Stimulated activated naive CD8-positive, alpha-beta T cell treated with anti-CD3 and anti-CD28 coated beads, Interleukin-15, amount 100 ng/mL, for 72 hours (primary cell): ENCODE results near the gene CAP2.

Experiments used
- ATAC-seq: fragments of 150-1000 bp; cut with Tn5 transposase; 2 replicates; pipeline ENCODE4 v1.10.0; 2021; ENCODE audit warnings: mild to moderate bottlenecking, moderate library complexity
- DNase-seq, 2 donors: peaks; one replicate each; pipeline ENCODE4 v3.0.0; 2021 to 2022
- H3K27ac Mint-ChIP-seq, 2 donors: one replicate each; pipeline ENCODE4 v1.8.0; 2022; ENCODE audit warnings: mild to moderate bottlenecking in 2 of 2, mixed read lengths in 2 of 2, moderate library complexity in 2 of 2
- H3K27me3 Mint-ChIP-seq: one replicate; pipeline ENCODE4 v1.8.0; 2022; ENCODE audit warnings: mixed read lengths
- H3K4me1 Mint-ChIP-seq: one replicate; pipeline ENCODE4 v1.8.0; 2022; ENCODE audit warnings: mild to moderate bottlenecking, mixed read lengths
- H3K4me3 Mint-ChIP-seq, 2 donors: one replicate each; pipeline ENCODE4 v1.8.0; 2022; ENCODE audit warnings: mild to moderate bottlenecking in 2 of 2, mixed read lengths in 2 of 2, moderate library complexity in 1 of 2
- H3K9me3 Mint-ChIP-seq, 2 donors: one replicate each; pipeline ENCODE4 v1.8.0; 2022; ENCODE audit warnings: mixed read lengths in 2 of 2

CAP2 gene

DNA sequence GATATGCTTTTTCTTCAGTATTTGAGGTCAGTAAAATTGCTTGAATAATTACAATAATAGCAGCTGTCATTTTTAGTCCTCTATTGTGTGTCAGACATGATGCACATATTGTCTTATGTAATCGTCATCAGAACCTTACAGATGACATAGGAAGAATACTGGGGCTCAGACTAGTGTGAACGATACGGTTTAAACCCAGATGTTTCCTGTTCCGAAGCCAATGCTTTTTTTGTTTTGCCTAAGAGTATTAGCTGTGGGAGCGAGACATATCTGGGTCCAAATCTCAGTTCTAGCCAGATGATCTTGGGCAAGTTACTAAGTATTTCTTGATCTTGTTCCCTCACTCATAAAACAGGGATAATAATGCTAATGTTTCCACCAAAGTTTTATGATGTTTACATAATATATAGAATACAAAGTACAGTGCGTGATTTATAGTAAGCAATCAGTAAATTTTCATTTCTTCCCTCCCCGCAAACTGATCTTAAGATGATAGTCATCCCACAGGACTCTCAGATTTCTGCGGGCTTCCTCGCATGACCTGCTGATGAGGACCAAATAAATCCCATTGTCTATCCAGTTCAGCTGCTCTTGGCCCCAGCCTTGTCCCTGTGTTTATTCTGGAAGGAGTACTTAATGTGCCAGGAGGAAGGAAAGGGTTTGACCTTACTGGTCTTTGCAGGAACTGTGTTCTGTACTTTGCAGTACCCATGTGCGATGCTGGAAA is 98.2 kb downstream of the CAP2 start:
- no peak overlapping the region for H3K27ac Mint-ChIP-seq
- no peak for ATAC-seq
- DNase-seq = no peak
- H3K27me3 Mint-ChIP-seq = peaks cover 60% of the 10 kb centered on the region
- H3K9me3 Mint-ChIP-seq = peaks cover 0 to 5% of the 10 kb centered on the region in 2 donors
- H3K4me1 Mint-ChIP-seq = peaks cover 5% of the 10 kb centered on the region
- no peak overlapping the region for H3K4me3 Mint-ChIP-seq

DNA sequence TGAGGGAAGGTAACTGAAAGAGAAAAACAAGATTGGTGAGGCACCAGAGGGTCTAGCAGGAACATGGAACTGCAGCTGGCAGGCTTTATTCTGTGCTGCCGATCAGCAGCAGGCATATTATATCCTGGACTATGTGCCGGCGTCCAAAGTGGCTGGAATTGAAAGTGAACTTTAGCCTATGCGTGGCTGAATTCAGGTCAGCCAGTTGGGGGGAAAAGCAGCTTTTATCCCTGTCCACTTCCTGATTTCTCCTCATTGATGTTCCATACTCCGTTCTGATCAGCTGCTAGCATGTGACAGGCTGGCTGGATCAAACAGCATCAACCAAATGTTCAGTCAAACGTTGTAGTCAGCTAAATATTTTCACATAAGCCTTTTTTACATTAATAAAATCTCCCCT is 99.0 kb downstream of the CAP2 start:
- Mint-ChIP-seq H3K27ac (no peak overlapping the region), H3K4me3 (no peak overlapping the region), H3K4me1 (peaks cover 5% of the 10 kb centered on the region), H3K9me3 (peaks cover 0 to 5% of the 10 kb centered on the region in 2 donors), H3K27me3 (peaks cover 64% of the 10 kb centered on the region)
- DNase-seq (no peak), ATAC-seq (no peak)

DNA sequence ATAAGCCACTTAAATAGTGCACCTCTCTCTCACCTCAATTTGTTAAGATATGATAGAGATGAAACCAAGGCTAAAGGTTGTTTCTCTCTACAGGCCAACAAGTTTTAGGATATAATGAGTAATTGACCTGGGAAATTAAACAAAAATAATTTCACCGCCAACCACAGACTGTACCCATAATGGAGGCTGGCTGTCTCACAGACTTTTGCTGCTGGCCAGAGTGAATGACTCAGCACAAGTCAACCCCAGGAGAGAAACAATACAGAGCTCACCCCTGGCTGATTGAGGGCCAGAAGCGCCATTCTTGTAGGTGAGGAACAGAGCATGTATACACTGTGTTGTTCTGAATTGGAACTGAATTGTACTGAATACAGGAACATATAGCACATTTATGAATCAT is 99.9 kb downstream of the CAP2 start:
- Mint-ChIP-seq H3K4me3 (no peak overlapping the region), H3K27me3 (peaks cover 66% of the 10 kb centered on the region), H3K9me3 (peaks cover 0 to 5% of the 10 kb centered on the region in 2 donors), H3K27ac (no peak overlapping the region), H3K4me1 (peaks cover 5% of the 10 kb centered on the region)
- DNase-seq (no peak), ATAC-seq (no peak)

DNA sequence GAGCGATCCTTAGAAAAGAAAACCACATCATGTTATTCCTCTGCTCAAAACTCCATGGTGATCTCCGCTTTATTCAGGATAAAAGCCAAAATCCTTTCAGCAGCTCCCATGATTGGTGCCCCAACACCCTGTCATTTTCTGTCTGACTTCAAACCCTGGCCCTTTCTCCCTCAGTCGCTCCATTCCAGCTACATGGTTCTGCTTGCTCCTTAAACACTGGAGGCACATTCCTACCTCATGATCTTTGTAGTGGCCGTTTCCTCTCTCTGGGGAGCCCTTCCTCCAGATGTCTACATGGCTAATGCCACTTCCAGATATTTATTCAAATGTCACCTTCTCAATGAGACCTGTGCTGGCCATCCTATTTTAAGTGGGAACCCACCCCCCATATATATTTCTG is 100.8 kb downstream of the CAP2 start:
- DNase-seq (no peak), ATAC-seq (no peak)
- Mint-ChIP-seq H3K27me3 (peaks cover 63% of the 10 kb centered on the region), H3K27ac (no peak overlapping the region), H3K9me3 (peaks cover 0 to 5% of the 10 kb centered on the region in 2 donors), H3K4me1 (peaks cover 5% of the 10 kb centered on the region), H3K4me3 (no peak overlapping the region)

DNA sequence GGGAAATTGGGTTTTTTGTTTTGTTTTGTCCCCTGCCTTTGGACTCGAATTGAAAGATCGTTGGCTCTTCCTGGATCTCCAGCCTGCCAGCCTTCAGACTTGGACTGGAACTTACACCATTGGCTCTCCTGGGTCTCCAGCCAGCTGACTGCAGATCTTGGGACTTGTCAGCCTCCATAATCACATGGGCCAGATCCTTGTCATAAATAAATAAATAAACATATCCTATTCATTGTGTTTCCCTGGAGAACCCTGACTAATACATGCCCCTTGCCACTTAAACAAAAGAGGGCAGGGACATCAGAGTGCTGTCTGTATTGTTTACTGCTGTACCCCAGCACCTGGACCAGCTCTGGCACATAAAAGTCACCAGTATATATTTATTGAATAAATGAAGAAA is 101.5 kb downstream of the CAP2 start:
- no peak for ATAC-seq
- H3K9me3 Mint-ChIP-seq = peaks cover 0 to 5% of the 10 kb centered on the region in 2 donors
- no peak for DNase-seq
- peaks cover 63% of the 10 kb centered on the region for H3K27me3 Mint-ChIP-seq
- no peak overlapping the region for H3K27ac Mint-ChIP-seq
- H3K4me1 Mint-ChIP-seq = peaks cover 5% of the 10 kb centered on the region
- H3K4me3 Mint-ChIP-seq = no peak overlapping the region

GRCh38 chr6:17497535-17498095 is 104.2 kb downstream of the CAP2 start:
- ATAC-seq (no peak), DNase-seq (no peak)
- H3K27ac Mint-ChIP-seq = no peak overlapping the region
- H3K9me3 Mint-ChIP-seq = peaks cover 0 to 5% of the 10 kb centered on the region in 2 donors
- no peak overlapping the region for H3K4me3 Mint-ChIP-seq
- no peaks in the 10 kb centered on the region for H3K4me1 Mint-ChIP-seq
- peaks cover 46% of the 10 kb centered on the region for H3K27me3 Mint-ChIP-seq

DNA sequence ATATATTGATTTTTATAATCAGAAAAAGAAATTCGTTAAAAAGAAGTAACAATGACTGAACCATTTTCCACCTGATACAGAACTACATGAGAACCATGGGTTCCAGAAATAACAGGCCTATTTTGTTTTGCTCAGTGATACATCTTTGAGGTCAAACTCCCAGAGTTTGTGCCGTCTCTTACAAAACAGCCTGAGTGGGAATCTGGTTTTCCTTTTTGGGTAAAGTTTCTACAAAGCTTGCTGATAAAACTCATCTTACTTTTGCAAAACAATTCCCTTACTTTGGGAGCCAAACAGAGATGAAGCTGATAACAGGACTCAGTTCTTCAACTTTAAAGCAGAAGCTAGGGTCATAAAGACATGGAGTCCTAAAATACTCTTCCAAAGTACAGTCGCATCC is 108.0 kb downstream of the CAP2 start:
- peaks cover 12% of the 10 kb centered on the region for H3K27me3 Mint-ChIP-seq
- DNase-seq (no peak), ATAC-seq (no peak)
- H3K9me3 Mint-ChIP-seq = no peaks in the 10 kb centered on the region
- no peak overlapping the region for H3K27ac Mint-ChIP-seq
- no peak overlapping the region for H3K4me3 Mint-ChIP-seq
- H3K4me1 Mint-ChIP-seq = no peaks in the 10 kb centered on the region

GRCh38 chr6:17501982-17502704 is 108.7 kb downstream of the CAP2 start:
- H3K27me3 Mint-ChIP-seq = peaks cover 12% of the 10 kb centered on the region
- H3K4me1 Mint-ChIP-seq = no peaks in the 10 kb centered on the region
- DNase-seq = no peak
- ATAC-seq = no peak
- no peak overlapping the region for H3K27ac Mint-ChIP-seq
- H3K9me3 Mint-ChIP-seq = no peaks in the 10 kb centered on the region
- no peak overlapping the region for H3K4me3 Mint-ChIP-seq

- ATAC-seq (no peak), DNase-seq (no peak)
- Mint-ChIP-seq H3K9me3 (no peaks in the 10 kb centered on the region), H3K27ac (no peak overlapping the region), H3K4me3 (no peak overlapping the region), H3K27me3 (peaks cover 9% of the 10 kb centered on the region), H3K4me1 (no peaks in the 10 kb centered on the region)
Observed at GRCh38 chr6:17503051-17503450, 109.7 kb downstream of the CAP2 start.

DNA sequence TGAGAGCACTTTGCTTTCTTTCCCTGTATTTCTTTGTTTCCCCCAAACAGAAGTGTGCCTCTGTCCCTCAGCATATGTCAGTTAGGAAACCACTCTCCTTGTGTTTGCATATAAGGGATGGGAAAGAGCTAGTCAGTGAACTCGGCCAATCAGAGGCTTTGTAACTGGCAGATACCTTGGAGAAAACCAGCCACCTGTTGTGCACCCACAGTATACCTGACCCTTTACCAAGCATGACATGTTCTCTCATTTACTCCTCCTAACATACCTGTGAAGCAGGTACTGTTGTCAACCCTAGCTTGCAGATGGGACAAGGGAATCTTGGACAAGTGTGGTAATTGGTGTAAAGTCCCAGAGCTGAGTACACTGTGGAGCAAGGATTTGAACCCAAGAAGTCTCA is 110.6 kb downstream of the CAP2 start:
- Mint-ChIP-seq H3K27me3 (peaks cover 9% of the 10 kb centered on the region), H3K27ac (no peak overlapping the region), H3K9me3 (no peaks in the 10 kb centered on the region), H3K4me3 (no peak overlapping the region), H3K4me1 (no peaks in the 10 kb centered on the region)
- ATAC-seq (no peak), DNase-seq (no peak)

DNA sequence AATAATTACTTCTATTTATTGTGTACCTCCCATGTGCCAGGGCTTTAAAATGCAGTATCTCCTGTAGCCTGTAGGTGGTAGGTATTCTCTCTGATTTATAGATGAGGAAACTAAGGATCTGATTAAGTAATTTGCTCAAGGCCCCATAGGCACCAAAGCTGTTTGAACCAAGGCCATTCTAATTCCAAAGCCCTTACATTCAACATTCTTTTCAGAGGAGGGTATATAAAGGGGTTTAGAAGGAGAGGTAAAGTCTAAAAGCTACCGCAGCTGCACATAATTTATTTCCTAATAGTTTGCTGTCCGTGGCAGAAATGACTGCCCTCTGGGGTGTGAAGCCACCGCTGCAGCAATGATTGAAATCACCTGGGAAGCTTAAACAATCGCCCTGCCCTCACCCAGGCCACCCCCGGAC is 111.7 kb downstream of the CAP2 start:
- no peak overlapping the region for H3K4me3 Mint-ChIP-seq
- peaks cover 9% of the 10 kb centered on the region for H3K27me3 Mint-ChIP-seq
- H3K9me3 Mint-ChIP-seq = no peaks in the 10 kb centered on the region
- H3K4me1 Mint-ChIP-seq = no peaks in the 10 kb centered on the region
- H3K27ac Mint-ChIP-seq = no peak overlapping the region
- ATAC-seq (no peak), DNase-seq (no peak)

- H3K9me3 Mint-ChIP-seq = no peaks in the 10 kb centered on the region
- DNase-seq = no peak
- H3K4me3 Mint-ChIP-seq = no peak overlapping the region
- no peaks in the 10 kb centered on the region for H3K4me1 Mint-ChIP-seq
- H3K27ac Mint-ChIP-seq = no peak overlapping the region
- no peak for ATAC-seq
- H3K27me3 Mint-ChIP-seq = peaks cover 9% of the 10 kb centered on the region
Observed at GRCh38 chr6:17505767-17506280, 112.4 kb downstream of the CAP2 start.

- H3K4me3 Mint-ChIP-seq = no peak overlapping the region
- DNase-seq = no peak
- peaks cover 9% of the 10 kb centered on the region for H3K27me3 Mint-ChIP-seq
- H3K27ac Mint-ChIP-seq = no peak overlapping the region
- H3K4me1 Mint-ChIP-seq = no peaks in the 10 kb centered on the region
- H3K9me3 Mint-ChIP-seq = no peaks in the 10 kb centered on the region
- ATAC-seq = no peak
Observed at GRCh38 chr6:17506531-17506930, 113.1 kb downstream of the CAP2 start.

GRCh38 chr6:17506962-17507361 is 113.6 kb downstream of the CAP2 start:
- Mint-ChIP-seq H3K9me3 (no peaks in the 10 kb centered on the region), H3K27me3 (peaks cover 9% of the 10 kb centered on the region), H3K4me1 (no peaks in the 10 kb centered on the region), H3K4me3 (no peak overlapping the region), H3K27ac (no peak overlapping the region)
- no peak for DNase-seq
- ATAC-seq = no peak

DNA sequence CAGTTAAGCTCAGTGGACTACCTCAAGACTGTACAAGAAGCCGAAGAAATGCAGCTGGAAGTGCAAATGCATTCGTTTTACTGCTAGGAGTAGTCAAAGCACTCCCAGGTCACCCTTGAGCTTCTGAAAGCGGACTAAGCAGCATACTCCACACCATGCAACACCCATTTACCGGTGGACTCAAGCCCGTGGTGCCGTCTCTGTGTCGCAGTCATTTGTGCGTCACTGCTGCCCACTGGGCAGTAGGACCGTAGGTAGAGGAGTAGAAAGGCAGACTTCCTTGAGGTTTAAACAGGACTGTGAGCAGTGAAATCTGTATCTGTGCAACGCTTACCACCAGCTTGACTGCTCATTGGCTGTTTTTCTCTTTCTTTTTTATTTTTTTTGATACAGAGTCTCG is 117.7 kb downstream of the CAP2 start:
- Mint-ChIP-seq H3K4me1 (no peaks in the 10 kb centered on the region), H3K9me3 (no peaks in the 10 kb centered on the region), H3K4me3 (no peak overlapping the region), H3K27me3 (peaks cover 19% of the 10 kb centered on the region), H3K27ac (no peak overlapping the region)
- ATAC-seq = no peak
- no peak for DNase-seq

DNA sequence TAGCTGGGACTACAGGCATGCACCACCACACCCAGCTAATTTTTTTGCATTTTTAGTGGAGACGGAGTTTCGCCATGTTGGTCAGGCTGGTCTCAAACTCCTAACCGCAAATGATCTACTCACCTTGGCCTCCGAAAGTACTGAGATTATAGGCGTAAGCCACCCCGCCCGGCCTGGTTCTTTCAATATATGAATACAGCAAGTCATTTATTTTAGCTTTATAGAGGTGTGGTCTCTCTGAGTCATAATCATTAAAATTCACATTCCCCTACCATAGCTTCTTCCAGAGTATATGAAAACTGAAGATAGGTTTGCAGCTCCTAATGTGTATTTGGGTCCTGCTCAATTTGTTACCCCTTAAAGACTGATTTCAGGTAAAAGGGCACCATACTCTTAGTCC is 118.2 kb downstream of the CAP2 start:
- H3K4me3 Mint-ChIP-seq = no peak overlapping the region

More for the DNA sequence above, 118.2 kb downstream of the CAP2 start:
- ATAC-seq (no peak), DNase-seq (no peak)
- Mint-ChIP-seq H3K27ac (no peak overlapping the region), H3K9me3 (no peaks in the 10 kb centered on the region), H3K4me1 (no peaks in the 10 kb centered on the region), H3K27me3 (peaks cover 19% of the 10 kb centered on the region)
